Camera-type eye (tissue), 1 donor: ENCODE measurements around the gene MARCHF9. TPM values are rescaled to one million over a fixed set of nuclear protein-coding genes. Genes with fewer than 3 reads are reported as not detected.

Experiments used
- total RNA-seq: library from RNA; depleted of rRNA; stranded (reverse); fragments of >200 nt; gene quantifications from one replicate; pipeline ENCODE4 v1.2.3, GENCODE V29; 2014

MARCHF9 gene, protein sequence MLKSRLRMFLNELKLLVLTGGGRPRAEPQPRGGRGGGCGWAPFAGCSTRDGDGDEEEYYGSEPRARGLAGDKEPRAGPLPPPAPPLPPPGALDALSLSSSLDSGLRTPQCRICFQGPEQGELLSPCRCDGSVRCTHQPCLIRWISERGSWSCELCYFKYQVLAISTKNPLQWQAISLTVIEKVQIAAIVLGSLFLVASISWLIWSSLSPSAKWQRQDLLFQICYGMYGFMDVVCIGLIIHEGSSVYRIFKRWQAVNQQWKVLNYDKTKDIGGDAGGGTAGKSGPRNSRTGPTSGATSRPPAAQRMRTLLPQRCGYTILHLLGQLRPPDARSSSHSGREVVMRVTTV
- total RNA-seq, result 15.1 TPM

DNA sequence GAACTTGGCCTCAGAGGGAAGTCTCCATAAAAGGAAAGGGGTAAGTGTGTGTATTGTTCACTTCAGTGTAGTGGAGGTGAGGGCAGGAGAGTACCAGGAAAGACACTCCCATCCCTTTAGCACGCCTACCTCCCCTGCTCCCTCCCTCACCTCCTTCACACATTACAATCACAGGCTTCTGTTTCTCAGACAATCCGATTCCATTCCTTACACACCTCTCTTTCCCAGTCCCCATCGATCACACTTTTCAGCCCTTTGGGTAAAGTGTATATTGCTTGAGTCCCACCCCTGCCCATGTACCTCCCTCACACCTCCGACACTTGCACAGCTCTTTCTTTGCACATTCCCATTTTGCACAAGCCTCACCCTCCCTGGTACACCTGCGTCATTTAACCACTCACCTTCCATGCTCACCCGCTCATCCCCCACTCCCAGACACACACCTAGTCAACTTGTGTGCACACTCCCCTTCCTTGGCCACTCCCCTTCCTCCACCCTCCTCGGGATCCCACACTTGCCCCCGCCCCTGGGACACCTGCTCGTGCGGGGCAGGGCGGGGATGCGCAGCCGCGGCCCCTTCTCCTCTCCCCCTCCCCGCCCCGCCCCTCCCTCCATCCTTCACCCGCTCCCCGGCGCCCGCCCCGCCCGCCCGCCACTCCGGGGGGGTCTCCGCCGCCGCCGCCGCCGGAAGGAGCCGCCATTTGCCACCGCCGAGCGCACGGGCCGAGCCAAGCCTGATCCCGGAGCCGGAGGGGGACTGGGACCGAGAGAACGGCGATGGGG, at the start of gene MARCHF9:
TSS of gene MARCHF9 (plus strand) at position 693 of the 783 bp plus-strand sequence. CDS start 426 bp downstream, outside the sequence.

GRCh38 chr12:57738661-57739237, 16.2 kb upstream of the MARCHF9 start, which contains the start of gene AGAP2:
AGAP2 (minus strand) TSS chr12:57738742; CDS start chr12:57738246, 496 bp downstream.

DNA sequence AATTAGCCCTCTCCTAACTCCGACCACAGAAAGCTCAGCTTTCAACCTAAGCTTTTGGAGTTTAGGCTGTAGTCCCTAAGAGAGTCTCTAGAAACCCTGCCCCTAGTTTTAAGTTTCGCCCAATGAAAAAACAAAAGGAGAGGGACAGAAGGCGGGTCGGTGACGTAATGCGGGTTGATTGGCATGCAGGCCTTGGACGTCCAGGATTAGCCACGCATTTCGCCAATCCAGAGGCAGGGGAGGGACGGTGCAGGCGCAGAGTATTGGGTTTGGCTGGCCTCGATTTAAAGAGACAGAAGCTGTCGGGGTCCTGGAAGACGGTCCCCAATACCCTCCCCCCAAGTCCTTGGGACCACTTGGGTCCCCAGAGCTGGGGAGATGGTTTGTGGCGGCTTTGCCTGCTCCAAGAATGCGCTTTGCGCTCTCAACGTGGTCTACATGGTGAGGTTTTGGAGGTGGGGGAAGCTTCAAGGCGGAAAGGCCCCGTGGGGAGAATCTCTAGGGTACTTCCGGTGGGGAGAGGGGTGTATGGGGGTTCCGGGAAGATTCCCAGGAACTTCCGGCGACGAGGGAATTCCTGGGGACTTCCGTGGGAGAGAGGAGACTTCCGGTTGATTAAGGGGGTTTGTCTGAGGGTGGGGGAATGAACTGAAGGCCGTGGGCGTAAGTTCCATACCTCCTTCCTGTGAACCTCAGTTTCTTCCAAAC, 10.0 kb upstream of the MARCHF9 start, which contains the start of gene TSPAN31:
TSS of gene TSPAN31 (plus strand) at position 263 of the 708 bp plus-strand sequence. CDS start at position 379, 116 bp downstream.

GRCh38 chr12:57751788-57752667, 2.9 kb upstream of the MARCHF9 start, which contains the start of gene CDK4:
CDK4 (minus strand) TSS chr12:57752310; CDS start chr12:57751717, 593 bp downstream.

DNA sequence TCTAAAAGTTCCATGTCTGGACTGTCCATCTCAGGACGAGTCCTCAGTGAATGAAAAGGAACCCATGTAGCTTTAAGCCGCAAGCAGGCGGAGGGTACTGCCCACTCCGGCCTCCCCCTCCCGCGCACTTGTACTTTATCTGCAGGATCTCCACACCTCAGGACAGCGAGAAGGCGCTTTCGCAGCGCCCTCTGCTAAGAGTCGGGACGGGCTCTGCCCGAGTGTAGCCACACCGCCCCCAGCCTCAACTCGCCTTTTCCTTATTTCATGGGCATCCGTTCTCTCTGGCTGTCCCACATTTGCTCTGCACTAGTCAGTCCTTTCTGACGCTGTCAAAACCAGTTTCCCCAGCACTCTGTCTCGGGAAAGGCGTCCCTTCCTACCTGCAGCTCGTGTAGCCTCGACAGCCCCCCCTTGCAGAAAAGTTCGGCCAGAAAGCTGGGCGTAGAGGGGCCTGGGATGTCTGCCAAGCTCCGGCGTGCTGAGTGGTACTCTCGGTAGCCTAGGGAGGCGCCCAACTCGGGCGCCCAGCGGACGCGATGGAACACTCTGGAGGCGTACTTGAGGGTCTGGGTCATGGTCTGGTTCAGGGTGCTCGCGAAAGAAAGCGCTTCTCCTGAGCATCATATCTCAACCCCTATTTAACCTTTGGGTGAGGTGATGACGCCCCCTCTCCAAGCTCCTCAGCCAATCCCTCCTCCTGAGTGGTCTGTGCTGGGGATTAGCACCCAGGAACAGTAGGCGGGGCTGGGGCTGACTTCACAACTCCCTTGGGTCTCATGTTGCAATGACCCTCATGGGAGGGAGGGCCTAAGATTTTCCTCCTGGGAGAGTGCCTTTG, 11.8 kb downstream of the MARCHF9 start, which contains the start of gene CYP27B1:
TSS of gene CYP27B1 (minus strand) at position 615 of the 841 bp plus-strand sequence. CDS start at position 578, 37 bp downstream.

GRCh38 chr12:57771873-57772428, 17.0 kb downstream of the MARCHF9 start, which contains the start of gene METTL1:
METTL1 (minus strand) TSS chr12:57772105; CDS start chr12:57772083, 22 bp downstream.

GRCh38 chr12:57772429-57773322, 17.8 kb downstream of the MARCHF9 start, which contains the start of gene EEF1AKMT3:
EEF1AKMT3 (plus strand) TSS chr12:57772614; CDS start chr12:57772725, 111 bp downstream.

DNA sequence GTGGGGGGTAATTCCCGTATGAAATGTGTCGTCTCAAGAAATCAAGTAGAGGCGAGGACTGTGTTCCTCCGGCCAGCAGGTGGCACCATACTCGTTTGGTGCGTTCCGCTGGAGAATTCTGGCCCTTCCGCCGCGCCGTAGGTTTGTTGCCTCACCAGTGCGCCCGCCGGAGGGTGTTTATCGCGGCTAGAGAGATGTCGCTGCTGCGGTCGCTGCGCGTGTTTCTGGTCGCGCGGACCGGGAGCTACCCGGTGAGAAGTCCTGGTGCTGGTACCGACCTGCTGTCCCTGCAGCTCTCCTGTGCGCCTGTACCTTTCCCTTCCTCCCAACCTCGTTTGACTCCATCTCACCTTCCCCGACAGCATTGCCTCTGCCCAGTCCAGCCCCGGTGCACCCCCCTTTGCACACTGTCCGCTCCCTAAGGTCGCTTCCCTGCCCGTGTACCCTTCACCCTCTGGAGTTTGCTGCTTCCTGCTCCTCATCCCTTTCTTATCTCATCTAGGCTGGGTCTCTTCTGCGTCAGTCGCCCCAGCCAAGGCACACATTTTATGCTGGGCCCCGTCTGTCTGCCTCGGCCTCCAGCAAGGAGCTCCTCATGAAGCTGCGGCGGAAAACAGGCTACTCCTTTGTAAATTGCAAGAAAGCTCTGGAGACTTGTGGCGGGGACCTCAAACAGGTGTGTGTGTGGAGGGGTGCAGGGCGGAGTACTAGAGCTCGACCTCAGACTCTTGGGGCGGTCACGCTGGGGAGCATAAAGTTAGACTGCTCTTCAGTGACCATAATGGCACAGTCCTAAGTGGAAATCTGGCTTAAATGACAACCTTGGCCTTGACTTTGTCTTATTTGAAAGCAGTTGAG, 27.9 kb downstream of the MARCHF9 start, which contains the start of gene TSFM:
TSS of gene TSFM (plus strand) at position 180 of the 858 bp plus-strand sequence. CDS start at position 195, 15 bp downstream.

Other genes with a start within 250 kb of the MARCHF9 start
- gene DDIT3, start 234.6 kb upstream of the MARCHF9 start, total RNA-seq, result 37.2 TPM
- gene MBD6, start 232.3 kb upstream of the MARCHF9 start, total RNA-seq, result 52.1 TPM
- gene DCTN2, start 207.9 kb upstream of the MARCHF9 start, total RNA-seq, result 174 TPM
- gene KIF5A, start 205.1 kb upstream of the MARCHF9 start, total RNA-seq, result 30.1 TPM
- 24.8 TPM for gene PIP4K2C, start 163.9 kb upstream of the MARCHF9 start, total RNA-seq
- gene DTX3, start 150.3 kb upstream of the MARCHF9 start, total RNA-seq, result 69.5 TPM
- 53.5 TPM for gene ARHGEF25, start 143.7 kb upstream of the MARCHF9 start, total RNA-seq
- gene B4GALNT1, start 121.9 kb upstream of the MARCHF9 start, total RNA-seq, result 9.6 TPM
- gene OS9, start 61.0 kb upstream of the MARCHF9 start, total RNA-seq, result 250 TPM
- gene AGAP2, start 16.4 kb upstream of the MARCHF9 start, total RNA-seq, result 7.3 TPM
- gene TSPAN31, start 10.1 kb upstream of the MARCHF9 start, total RNA-seq, result 59.1 TPM
- gene CDK4, start 2.8 kb upstream of the MARCHF9 start, total RNA-seq, result 108 TPM
- gene CYP27B1, start 12.0 kb downstream of the MARCHF9 start, total RNA-seq, result 1.6 TPM
- gene METTL1, start 17.0 kb downstream of the MARCHF9 start, total RNA-seq, result 4.5 TPM
- 12.2 TPM for gene EEF1AKMT3, start 17.5 kb downstream of the MARCHF9 start, total RNA-seq
- 18.8 TPM for gene TSFM, start 27.7 kb downstream of the MARCHF9 start, total RNA-seq
- 4.5 TPM for gene AVIL, start 63.6 kb downstream of the MARCHF9 start, total RNA-seq
- 119 TPM for gene CTDSP2, start 91.6 kb downstream of the MARCHF9 start, total RNA-seq
- gene ATP23, start 186.5 kb downstream of the MARCHF9 start, total RNA-seq, result 10.9 TPM